GM23338 (cell line): Measurements from ENCODE around the gene POLK. TPM values are rescaled to one million over a fixed set of nuclear protein-coding genes. Genes with fewer than 3 reads are reported as not detected.

Experiments
- ATAC-seq: fragments of 200-7000 bp; cut with Tn5 transposase; 3 replicates; pipeline ENCODE4 v1.9.1; 2020
- DNase-seq: peaks from one replicate; pipeline ENCODE4 v3.0.0-alpha.2; 2015; ENCODE audit warnings: low spot score
- H2AFZ ChIP-seq: fragments of 200-600 bp; sonication (generic); 2 replicates; pipeline ENCODE4 v1.8.0; 2016; ENCODE audit warnings: antibody characterized with exemption, mild to moderate bottlenecking, moderate library complexity
- H3F3A ChIP-seq: fragments of 200-600 bp; sonication (generic); replicated peaks from 2 replicates; pipeline ENCODE4 v1.8.0; 2017; ENCODE audit warnings: antibody characterized with exemption, mixed run types, low read depth
- H3K27ac ChIP-seq: fragments of 200-600 bp; sonication (generic); 2 replicates; pipeline ENCODE4 v1.6.1; 2016; ENCODE audit warnings: low read depth
- H3K27me3 ChIP-seq: fragments of 200-600 bp; sonication (generic); 2 replicates; pipeline ENCODE4 v1.8.0; 2016; ENCODE audit warnings: mild to moderate bottlenecking, mixed run types, moderate library complexity; ENCODE audit not compliant: insufficient read depth
- H3K36me3 ChIP-seq: fragments of 200-600 bp; sonication (generic); 2 replicates; pipeline ENCODE4 v1.8.0; 2016; ENCODE audit warnings: mild to moderate bottlenecking; ENCODE audit not compliant: insufficient read depth
- H3K4me1 ChIP-seq: fragments of 200-600 bp; sonication (generic); 2 replicates; pipeline ENCODE4 v1.8.0; 2016; ENCODE audit warnings: mild to moderate bottlenecking, moderate library complexity; ENCODE audit not compliant: insufficient read depth
- H3K4me2 ChIP-seq: fragments of 200-600 bp; sonication (generic); 2 replicates; pipeline ENCODE4 v1.7.1; 2017; ENCODE audit warnings: mixed run types
- H3K4me3 ChIP-seq: fragments of 200-600 bp; sonication (generic); 2 replicates; pipeline ENCODE4 v1.6.1; 2016; ENCODE audit warnings: mixed run types
- H3K79me2 ChIP-seq: fragments of 200-600 bp; sonication (generic); replicated peaks from 2 replicates; pipeline ENCODE4 v1.8.0; 2017; ENCODE audit warnings: mild to moderate bottlenecking; ENCODE audit not compliant: insufficient read depth
- H3K9me2 ChIP-seq: fragments of 200-600 bp; sonication (generic); 2 replicates; pipeline ENCODE4 v1.8.0; 2017; ENCODE audit not compliant: insufficient read depth
- H4K20me1 ChIP-seq: fragments of 200-600 bp; sonication (generic); replicated peaks from 2 replicates; pipeline ENCODE4 v1.8.0; 2017; ENCODE audit warnings: mild to moderate bottlenecking; ENCODE audit not compliant: insufficient read depth
- H3K27ac Mint-ChIP-seq: 2 replicates; pipeline ENCODE4 v1.8.0; 2020; ENCODE audit warnings: inconsistent platforms, mild to moderate bottlenecking, moderate library complexity, mixed read lengths
- H3K27me3 Mint-ChIP-seq: 3 replicates; pipeline ENCODE4 v1.8.0; 2022; ENCODE audit warnings: low read depth, mild to moderate bottlenecking, moderate library complexity, mixed read lengths, inconsistent platforms; ENCODE audit not compliant: insufficient read depth, poor library complexity
- H3K36me3 Mint-ChIP-seq: 3 replicates; pipeline ENCODE4 v1.8.0; 2021; ENCODE audit warnings: low read depth, mild to moderate bottlenecking, inconsistent platforms, moderate library complexity, mixed read lengths
- H3K4me1 Mint-ChIP-seq: 3 replicates; pipeline ENCODE4 v1.8.0; 2020; ENCODE audit warnings: mild to moderate bottlenecking, inconsistent platforms, mixed read lengths
- H3K4me3 Mint-ChIP-seq: 3 replicates; pipeline ENCODE4 v1.8.0; 2021; ENCODE audit warnings: moderate library complexity, mild to moderate bottlenecking, inconsistent platforms, mixed read lengths
- H3K9me3 Mint-ChIP-seq: 3 replicates; pipeline ENCODE4 v1.8.0; 2020; ENCODE audit warnings: moderate library complexity, mild to moderate bottlenecking, inconsistent platforms, mixed read lengths
- CREB1 ChIP-seq: fragments of 250-450 bp; sonication (Bioruptor Pico); IDR thresholded peaks from 2 replicates; pipeline ENCODE4 v1.5.0; 2020; ENCODE audit warnings: low read depth, mild to moderate bottlenecking, moderate library complexity
- ETS1 ChIP-seq: IDR thresholded peaks from 2 replicates; pipeline ENCODE4 v1.6.1; 2016; ENCODE audit warnings: antibody characterized with exemption
- EZH2 ChIP-seq: fragments of 200-600 bp; sonication (generic); IDR thresholded peaks from one replicate; pipeline ENCODE4 v1.8.0; 2017; ENCODE audit warnings: antibody characterized with exemption, mild to moderate bottlenecking, low read depth; ENCODE audit not compliant: unreplicated experiment
- EZH2phosphoT487 ChIP-seq: fragments of 200-600 bp; sonication (generic); IDR thresholded peaks from one replicate; pipeline ENCODE4 v1.8.1; 2018; ENCODE audit warnings: antibody characterized with exemption; ENCODE audit not compliant: unreplicated experiment
- JUNB ChIP-seq: IDR thresholded peaks from one replicate; pipeline ENCODE4 v1.6.1; 2016; ENCODE audit warnings: antibody characterized with exemption; ENCODE audit not compliant: unreplicated experiment
- POLR2AphosphoS5 ChIP-seq: IDR thresholded peaks from 2 replicates; pipeline ENCODE4 v1.6.1; 2016; ENCODE audit warnings: antibody characterized with exemption, low read depth
- STAT1 ChIP-seq: IDR thresholded peaks from one replicate; pipeline ENCODE4 v1.6.1; 2016; ENCODE audit warnings: antibody characterized with exemption; ENCODE audit not compliant: unreplicated experiment
- ZNF331 ChIP-seq: fragments of 250-450 bp; sonication (Bioruptor Pico); IDR thresholded peaks from 2 replicates; pipeline ENCODE4 v1.5.0; 2020; ENCODE audit warnings: low read depth, mild to moderate bottlenecking, moderate library complexity
- polyA plus RNA-seq: library from polyadenylated mRNA; unstranded; fragments of >200 nt; fragmentation: Nextera tagmentation; extraction: Ambion mirVana; gene quantifications from 2 replicates; pipeline ENCODE4 v1.2.1, GENCODE V29; 2016
- total RNA-seq: library from RNA; depleted of rRNA; stranded (reverse); fragments of >200 nt; shearing (Covaris generic); gene quantifications from 2 replicates; pipeline ENCODE4 v1.2.3, GENCODE V29; 2014
- TF ChIP-seq, protein P1 (sequence below), 2 experiments: fragments of 200-600 bp in 1 of 2; sonication (generic) in 1 of 2; conservative IDR thresholded peaks; 2 replicates each; pipeline versions ENCODE4 v1.5.1 to v1.6.1; 2016 to 2017; ENCODE audit warnings: antibody characterized with exemption in 2 of 2, low read depth in 2 of 2, mild to moderate bottlenecking in 2 of 2, moderate library complexity in 1 of 2
- TF ChIP-seq, protein P2 (sequence below): IDR thresholded peaks from one replicate; pipeline ENCODE4 v1.6.1; 2018; ENCODE audit warnings: antibody characterized with exemption; ENCODE audit not compliant: unreplicated experiment

Gene POLK
- total and polyA plus RNA-seq, 2 experiments from 2014 or later, result 6.3 to 14.5 TPM

- no peaks in the 10 kb centered on the region for H3K4me1 ChIP-seq
- no peaks in the 10 kb centered on the region for H3K36me3 ChIP-seq
- Mint-ChIP-seq H3K36me3 (peaks cover 6% of the 10 kb centered on the region; the same call in 1 of the 3 replicates), H3K4me1 (no peaks in the 10 kb centered on the region), H3K27me3 (peaks cover 2% of the 10 kb centered on the region), H3K27ac (no peak overlapping the region), H3K9me3 (no peaks in the 10 kb centered on the region), H3K4me3 (no peak overlapping the region)
- H3K27me3 ChIP-seq, result no peaks in the 10 kb centered on the region
- no peak overlapping the region for H2AFZ ChIP-seq
- no peak for DNase-seq
- TF ChIP-seq POLR2AphosphoS5 (no peak), EZH2 (no peak), EZH2phosphoT487 (no peak), JUNB (no peak), ZNF331 (CRISPR knock-in tag) (no peak), STAT1 (no peak), ETS1 (no peak)
- TF ChIP-seq, protein P1, sequence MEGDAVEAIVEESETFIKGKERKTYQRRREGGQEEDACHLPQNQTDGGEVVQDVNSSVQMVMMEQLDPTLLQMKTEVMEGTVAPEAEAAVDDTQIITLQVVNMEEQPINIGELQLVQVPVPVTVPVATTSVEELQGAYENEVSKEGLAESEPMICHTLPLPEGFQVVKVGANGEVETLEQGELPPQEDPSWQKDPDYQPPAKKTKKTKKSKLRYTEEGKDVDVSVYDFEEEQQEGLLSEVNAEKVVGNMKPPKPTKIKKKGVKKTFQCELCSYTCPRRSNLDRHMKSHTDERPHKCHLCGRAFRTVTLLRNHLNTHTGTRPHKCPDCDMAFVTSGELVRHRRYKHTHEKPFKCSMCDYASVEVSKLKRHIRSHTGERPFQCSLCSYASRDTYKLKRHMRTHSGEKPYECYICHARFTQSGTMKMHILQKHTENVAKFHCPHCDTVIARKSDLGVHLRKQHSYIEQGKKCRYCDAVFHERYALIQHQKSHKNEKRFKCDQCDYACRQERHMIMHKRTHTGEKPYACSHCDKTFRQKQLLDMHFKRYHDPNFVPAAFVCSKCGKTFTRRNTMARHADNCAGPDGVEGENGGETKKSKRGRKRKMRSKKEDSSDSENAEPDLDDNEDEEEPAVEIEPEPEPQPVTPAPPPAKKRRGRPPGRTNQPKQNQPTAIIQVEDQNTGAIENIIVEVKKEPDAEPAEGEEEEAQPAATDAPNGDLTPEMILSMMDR (conservative IDR thresholded peaks at IDR 0.05; ENCODE audit: low read depth in 2 of 2), result peak; percentile 34 to 48
- H3K9me2 ChIP-seq, result no peaks in the 10 kb centered on the region
- ATAC-seq, result no peak
- no peaks in the 10 kb centered on the region for H3F3A ChIP-seq
- H4K20me1 ChIP-seq, result no peaks in the 10 kb centered on the region
- no peaks in the 10 kb centered on the region for H3K79me2 ChIP-seq
- no peak overlapping the region for H3K4me3 ChIP-seq
- H3K27ac ChIP-seq, result no peak overlapping the region
- H3K4me2 ChIP-seq, result no peak overlapping the region
These were observed 73.0 kb downstream of the POLK start for GRCh38 chr5:75584641-75585040.

DNA sequence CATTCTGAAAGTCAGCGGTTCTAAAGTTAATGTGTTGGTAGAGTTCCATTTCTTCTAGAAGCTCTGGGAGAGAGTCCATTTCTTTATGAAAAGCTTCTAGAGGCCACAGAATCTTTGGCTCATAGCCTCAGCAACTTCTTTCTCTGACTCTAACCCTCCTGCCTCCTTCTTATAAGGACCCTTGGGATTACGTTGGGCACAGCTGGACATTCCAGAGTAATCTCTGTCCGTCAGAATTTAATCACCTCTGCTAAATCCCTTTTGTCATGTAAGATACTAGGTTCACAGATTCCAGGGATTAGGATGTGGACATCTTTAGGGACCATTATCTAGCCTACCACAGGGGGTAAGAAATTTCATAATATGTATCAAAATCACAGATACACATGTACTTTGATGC, 77.0 kb downstream of the POLK start:
- H3K36me3 Mint-ChIP-seq, result no peaks in the 10 kb centered on the region
- H3K4me3 Mint-ChIP-seq, result no peak overlapping the region
- Histone ChIP-seq H3K36me3 (no peaks in the 10 kb centered on the region), H2AFZ (no peak overlapping the region), H3K27me3 (no peaks in the 10 kb centered on the region), H3K4me2 (no peak overlapping the region), H3K79me2 (no peaks in the 10 kb centered on the region), H3K27ac (no peak overlapping the region), H4K20me1 (no peaks in the 10 kb centered on the region), H3K4me3 (no peak overlapping the region), H3K9me2 (no peaks in the 10 kb centered on the region), H3K4me1 (no peaks in the 10 kb centered on the region), H3F3A (no peaks in the 10 kb centered on the region)
- no peaks in the 10 kb centered on the region for H3K4me1 Mint-ChIP-seq
- H3K9me3 Mint-ChIP-seq, result no peaks in the 10 kb centered on the region
- ATAC-seq (peak; percentile 47), DNase-seq (peak; percentile 40)
- no peak overlapping the region for H3K27ac Mint-ChIP-seq
- peaks cover 2% of the 10 kb centered on the region for H3K27me3 Mint-ChIP-seq
- TF ChIP-seq, protein P2, sequence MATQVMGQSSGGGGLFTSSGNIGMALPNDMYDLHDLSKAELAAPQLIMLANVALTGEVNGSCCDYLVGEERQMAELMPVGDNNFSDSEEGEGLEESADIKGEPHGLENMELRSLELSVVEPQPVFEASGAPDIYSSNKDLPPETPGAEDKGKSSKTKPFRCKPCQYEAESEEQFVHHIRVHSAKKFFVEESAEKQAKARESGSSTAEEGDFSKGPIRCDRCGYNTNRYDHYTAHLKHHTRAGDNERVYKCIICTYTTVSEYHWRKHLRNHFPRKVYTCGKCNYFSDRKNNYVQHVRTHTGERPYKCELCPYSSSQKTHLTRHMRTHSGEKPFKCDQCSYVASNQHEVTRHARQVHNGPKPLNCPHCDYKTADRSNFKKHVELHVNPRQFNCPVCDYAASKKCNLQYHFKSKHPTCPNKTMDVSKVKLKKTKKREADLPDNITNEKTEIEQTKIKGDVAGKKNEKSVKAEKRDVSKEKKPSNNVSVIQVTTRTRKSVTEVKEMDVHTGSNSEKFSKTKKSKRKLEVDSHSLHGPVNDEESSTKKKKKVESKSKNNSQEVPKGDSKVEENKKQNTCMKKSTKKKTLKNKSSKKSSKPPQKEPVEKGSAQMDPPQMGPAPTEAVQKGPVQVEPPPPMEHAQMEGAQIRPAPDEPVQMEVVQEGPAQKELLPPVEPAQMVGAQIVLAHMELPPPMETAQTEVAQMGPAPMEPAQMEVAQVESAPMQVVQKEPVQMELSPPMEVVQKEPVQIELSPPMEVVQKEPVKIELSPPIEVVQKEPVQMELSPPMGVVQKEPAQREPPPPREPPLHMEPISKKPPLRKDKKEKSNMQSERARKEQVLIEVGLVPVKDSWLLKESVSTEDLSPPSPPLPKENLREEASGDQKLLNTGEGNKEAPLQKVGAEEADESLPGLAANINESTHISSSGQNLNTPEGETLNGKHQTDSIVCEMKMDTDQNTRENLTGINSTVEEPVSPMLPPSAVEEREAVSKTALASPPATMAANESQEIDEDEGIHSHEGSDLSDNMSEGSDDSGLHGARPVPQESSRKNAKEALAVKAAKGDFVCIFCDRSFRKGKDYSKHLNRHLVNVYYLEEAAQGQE, result no peak
- TF ChIP-seq ETS1 (no peak), CREB1 (CRISPR knock-in tag) (no peak)
